ENCODE data around the gene PLXNA4. TPM values are rescaled to one million over a fixed set of nuclear protein-coding genes. Genes with fewer than 3 reads are reported as not detected.

The PLXNA4 gene
- total RNA-seq, 2 donors from 2014 or later = 9.5 to 18.0 TPM

DNA sequence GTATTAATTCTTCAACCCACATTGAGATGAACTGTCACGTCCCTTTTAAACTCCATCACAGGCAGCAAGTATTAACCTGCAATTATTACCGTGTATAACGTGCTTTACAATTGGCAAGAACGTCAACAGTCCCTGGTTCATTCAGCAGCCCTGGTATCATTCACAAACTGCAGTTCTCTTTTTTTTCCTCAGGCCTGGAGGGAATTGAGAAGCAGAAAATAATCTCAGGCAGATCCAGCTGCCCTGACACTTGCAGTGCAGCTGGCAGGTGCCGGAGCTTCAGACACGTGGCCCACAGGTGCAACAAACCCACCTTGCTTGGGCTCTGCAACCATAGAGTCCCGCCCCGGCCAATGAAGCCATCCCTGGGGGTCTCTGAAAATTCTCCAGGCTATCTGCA, 137.3 kb downstream of the PLXNA4 start:
- no peak overlapping the region for H3K27ac ChIP-seq
- DNase-seq (ENCODE audit: low spot score) = no peak
- H3K27me3 ChIP-seq = no peaks in the 10 kb centered on the region
- H3K36me3 ChIP-seq = no peaks in the 10 kb centered on the region
- TF ChIP-seq, protein P1, sequence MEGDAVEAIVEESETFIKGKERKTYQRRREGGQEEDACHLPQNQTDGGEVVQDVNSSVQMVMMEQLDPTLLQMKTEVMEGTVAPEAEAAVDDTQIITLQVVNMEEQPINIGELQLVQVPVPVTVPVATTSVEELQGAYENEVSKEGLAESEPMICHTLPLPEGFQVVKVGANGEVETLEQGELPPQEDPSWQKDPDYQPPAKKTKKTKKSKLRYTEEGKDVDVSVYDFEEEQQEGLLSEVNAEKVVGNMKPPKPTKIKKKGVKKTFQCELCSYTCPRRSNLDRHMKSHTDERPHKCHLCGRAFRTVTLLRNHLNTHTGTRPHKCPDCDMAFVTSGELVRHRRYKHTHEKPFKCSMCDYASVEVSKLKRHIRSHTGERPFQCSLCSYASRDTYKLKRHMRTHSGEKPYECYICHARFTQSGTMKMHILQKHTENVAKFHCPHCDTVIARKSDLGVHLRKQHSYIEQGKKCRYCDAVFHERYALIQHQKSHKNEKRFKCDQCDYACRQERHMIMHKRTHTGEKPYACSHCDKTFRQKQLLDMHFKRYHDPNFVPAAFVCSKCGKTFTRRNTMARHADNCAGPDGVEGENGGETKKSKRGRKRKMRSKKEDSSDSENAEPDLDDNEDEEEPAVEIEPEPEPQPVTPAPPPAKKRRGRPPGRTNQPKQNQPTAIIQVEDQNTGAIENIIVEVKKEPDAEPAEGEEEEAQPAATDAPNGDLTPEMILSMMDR (IDR thresholded peaks at IDR 0.05) = no peak
- no peak overlapping the region for H3K4me3 ChIP-seq
- no peaks in the 10 kb centered on the region for H3K9me3 ChIP-seq
- H3K4me1 ChIP-seq = peaks cover 0 to 47% of the 10 kb centered on the region in 2 donors

GRCh38 chr7:132437730-132438129, 138.5 kb downstream of the PLXNA4 start:
- TF ChIP-seq, protein P1 (IDR thresholded peaks at IDR 0.05) = no peak
- DNase-seq (ENCODE audit: low spot score) = no peak
- Histone ChIP-seq H3K4me3 (no peak overlapping the region), H3K27me3 (no peaks in the 10 kb centered on the region), H3K36me3 (no peaks in the 10 kb centered on the region), H3K9me3 (no peaks in the 10 kb centered on the region), H3K4me1 (peaks cover 0 to 45% of the 10 kb centered on the region in 2 donors), H3K27ac (no peak overlapping the region)

- H3K36me3 ChIP-seq = no peaks in the 10 kb centered on the region
- TF ChIP-seq, protein P1 (IDR thresholded peaks at IDR 0.05) = no peak
- no peak overlapping the region for H3K27ac ChIP-seq
- no peak overlapping the region for H3K4me3 ChIP-seq
- no peaks in the 10 kb centered on the region for H3K9me3 ChIP-seq
- peaks cover 0 to 30% of the 10 kb centered on the region in 2 donors for H3K4me1 ChIP-seq
- no peaks in the 10 kb centered on the region for H3K27me3 ChIP-seq
- DNase-seq (ENCODE audit: low spot score) = no peak
These were observed 140.1 kb downstream of the PLXNA4 start for GRCh38 chr7:132436121-132436520.

- H3K4me3 ChIP-seq = no peak overlapping the region
- TF ChIP-seq, protein P1 (IDR thresholded peaks at IDR 0.05) = no peak
- H3K27me3 ChIP-seq = no peaks in the 10 kb centered on the region
- no peaks in the 10 kb centered on the region for H3K9me3 ChIP-seq
- DNase-seq (ENCODE audit: low spot score) = no peak
- peaks cover 0 to 37% of the 10 kb centered on the region in 2 donors for H3K4me1 ChIP-seq
- no peak overlapping the region for H3K27ac ChIP-seq
- H3K36me3 ChIP-seq = no peaks in the 10 kb centered on the region
These were observed 141.0 kb downstream of the PLXNA4 start for GRCh38 chr7:132435016-132435990.

- TF ChIP-seq, protein P1 (IDR thresholded peaks at IDR 0.05) = no peak
- Histone ChIP-seq H3K4me3 (no peak overlapping the region), H3K27ac (no peak overlapping the region), H3K36me3 (no peaks in the 10 kb centered on the region), H3K27me3 (no peaks in the 10 kb centered on the region), H3K4me1 (peaks cover 0 to 39% of the 10 kb centered on the region in 2 donors), H3K9me3 (no peaks in the 10 kb centered on the region)
- DNase-seq (ENCODE audit: low spot score) = no peak
These were observed 142.2 kb downstream of the PLXNA4 start for GRCh38 chr7:132434041-132434440.

Measured in right atrium auricular region (tissue), 2 donors.